ENCODE results near the gene SHE. TPM values are rescaled to one million over a fixed set of nuclear protein-coding genes. Genes with fewer than 3 reads are reported as not detected.
"Not testable (repeated sequence)": the region's sequence is repeated elsewhere in the genome, so short reads cannot be mapped to it uniquely, and the experiment has no call there.

Gene SHE
- total and polyA plus RNA-seq, 4 donors = 3.1 to 7.5 (median 4.7) TPM

GRCh38 chr1:154488922-154489321 lies 13.3 kb downstream of the SHE start:
- Histone ChIP-seq H3K4me1 (ENCODE audit: control insufficient read depth in 4 of 4, insufficient read depth in 4 of 4, low read length in 3 of 4) (peaks cover 8 to 19% (median 11%) of the 10 kb centered on the region in 4 donors), H3K27ac (ENCODE audit: low read depth in 1 of 2, low read length in 2 of 2) (no peak overlapping the region), H3K9ac (ENCODE audit: low read depth in 1 of 2, low read length in 2 of 2) (no peak overlapping the region), H3K9me3 (ENCODE audit: control insufficient read depth in 4 of 4, low read length in 3 of 4) (no peaks in the 10 kb centered on the region), H3K27me3 (ENCODE audit: control insufficient read depth in 4 of 4, insufficient read depth in 4 of 4, low read length in 3 of 4) (no peaks in the 10 kb centered on the region), H3K36me3 (ENCODE audit: control insufficient read depth in 4 of 4, insufficient read depth in 3 of 4, low read depth in 1 of 4, low read length in 3 of 4) (no peaks in the 10 kb centered on the region), H3K4me3 (ENCODE audit: low read depth in 1 of 3, low read length in 3 of 3) (no peak overlapping the region)
- TF ChIP-seq HNF4A (conservative IDR thresholded peaks at IDR 0.05) (no peak), CTCF (IDR thresholded peaks at IDR 0.05; ENCODE audit: low read depth, low read length, missing input control) (no peak), RAD21 (IDR thresholded peaks at IDR 0.05) (no peak), RXRA (IDR thresholded peaks at IDR 0.05) (no peak), NR2F2 (IDR thresholded peaks at IDR 0.05) (no peak), ZBTB33 (IDR thresholded peaks at IDR 0.05) (no peak), EGR1 (IDR thresholded peaks at IDR 0.05; ENCODE audit: low read depth in 2 of 2) (no peak), SP1 (IDR thresholded peaks at IDR 0.05) (no peak)
- TF ChIP-seq, protein P1, sequence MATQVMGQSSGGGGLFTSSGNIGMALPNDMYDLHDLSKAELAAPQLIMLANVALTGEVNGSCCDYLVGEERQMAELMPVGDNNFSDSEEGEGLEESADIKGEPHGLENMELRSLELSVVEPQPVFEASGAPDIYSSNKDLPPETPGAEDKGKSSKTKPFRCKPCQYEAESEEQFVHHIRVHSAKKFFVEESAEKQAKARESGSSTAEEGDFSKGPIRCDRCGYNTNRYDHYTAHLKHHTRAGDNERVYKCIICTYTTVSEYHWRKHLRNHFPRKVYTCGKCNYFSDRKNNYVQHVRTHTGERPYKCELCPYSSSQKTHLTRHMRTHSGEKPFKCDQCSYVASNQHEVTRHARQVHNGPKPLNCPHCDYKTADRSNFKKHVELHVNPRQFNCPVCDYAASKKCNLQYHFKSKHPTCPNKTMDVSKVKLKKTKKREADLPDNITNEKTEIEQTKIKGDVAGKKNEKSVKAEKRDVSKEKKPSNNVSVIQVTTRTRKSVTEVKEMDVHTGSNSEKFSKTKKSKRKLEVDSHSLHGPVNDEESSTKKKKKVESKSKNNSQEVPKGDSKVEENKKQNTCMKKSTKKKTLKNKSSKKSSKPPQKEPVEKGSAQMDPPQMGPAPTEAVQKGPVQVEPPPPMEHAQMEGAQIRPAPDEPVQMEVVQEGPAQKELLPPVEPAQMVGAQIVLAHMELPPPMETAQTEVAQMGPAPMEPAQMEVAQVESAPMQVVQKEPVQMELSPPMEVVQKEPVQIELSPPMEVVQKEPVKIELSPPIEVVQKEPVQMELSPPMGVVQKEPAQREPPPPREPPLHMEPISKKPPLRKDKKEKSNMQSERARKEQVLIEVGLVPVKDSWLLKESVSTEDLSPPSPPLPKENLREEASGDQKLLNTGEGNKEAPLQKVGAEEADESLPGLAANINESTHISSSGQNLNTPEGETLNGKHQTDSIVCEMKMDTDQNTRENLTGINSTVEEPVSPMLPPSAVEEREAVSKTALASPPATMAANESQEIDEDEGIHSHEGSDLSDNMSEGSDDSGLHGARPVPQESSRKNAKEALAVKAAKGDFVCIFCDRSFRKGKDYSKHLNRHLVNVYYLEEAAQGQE (IDR thresholded peaks at IDR 0.05) = no peak
- WGBS = 84% methylated on average over 20 of the region's 20 CpGs
- no peak for DNase-seq (ENCODE audit: low spot score)

DNA sequence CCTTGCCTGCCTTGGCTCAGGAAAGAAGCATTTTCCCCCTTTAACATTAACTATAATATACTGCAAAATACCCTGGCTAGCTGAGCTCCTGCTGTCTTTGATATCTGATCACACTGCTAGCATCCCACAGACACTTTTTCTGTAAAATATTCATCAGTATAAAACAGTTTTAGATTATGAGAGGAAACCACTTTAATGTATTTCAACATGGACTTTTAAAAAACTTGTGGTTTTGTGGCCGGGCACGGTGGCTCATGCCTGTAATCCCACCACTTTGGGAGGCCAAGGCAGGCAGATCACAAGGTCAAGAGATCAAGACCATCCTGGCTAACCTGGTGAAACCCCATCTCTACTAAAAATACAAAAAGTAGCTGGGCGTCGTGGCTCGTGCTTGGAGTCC lies 15.5 kb downstream of the SHE start:
- H3K9me3 ChIP-seq (ENCODE audit: control insufficient read depth in 4 of 4, low read length in 3 of 4); H3K27ac ChIP-seq (ENCODE audit: low read depth in 1 of 2, low read length in 2 of 2); H3K36me3 ChIP-seq (ENCODE audit: control insufficient read depth in 4 of 4, insufficient read depth in 3 of 4, low read depth in 1 of 4, low read length in 3 of 4); DNase-seq (ENCODE audit: low spot score); H3K27me3 ChIP-seq (ENCODE audit: control insufficient read depth in 4 of 4, insufficient read depth in 4 of 4, low read length in 3 of 4); H3K4me3 ChIP-seq (ENCODE audit: low read depth in 1 of 3, low read length in 3 of 3); H3K9ac ChIP-seq (ENCODE audit: low read depth in 1 of 2, low read length in 2 of 2): not testable (repeated sequence)
- peaks cover 8 to 12% (median 10%) of the 10 kb centered on the region in 4 donors for H3K4me1 ChIP-seq (ENCODE audit: control insufficient read depth in 4 of 4, insufficient read depth in 4 of 4, low read length in 3 of 4)
- WGBS = 70% methylated on average over 5 of the region's 5 CpGs

GRCh38 chr1:154485910-154486496 lies 16.2 kb downstream of the SHE start:
- peaks cover 8 to 12% (median 10%) of the 10 kb centered on the region in 4 donors for H3K4me1 ChIP-seq (ENCODE audit: control insufficient read depth in 4 of 4, insufficient read depth in 4 of 4, low read length in 3 of 4)
- WGBS = 41% methylated on average over 7 of the region's 7 CpGs
- DNase-seq (ENCODE audit: low spot score) = no peak
- H3K4me3 ChIP-seq (ENCODE audit: low read depth in 1 of 3, low read length in 3 of 3) = no peak overlapping the region
- H3K27me3 ChIP-seq (ENCODE audit: control insufficient read depth in 4 of 4, insufficient read depth in 4 of 4, low read length in 3 of 4) = no peaks in the 10 kb centered on the region
- no peak overlapping the region for H3K9ac ChIP-seq (ENCODE audit: low read depth in 1 of 2, low read length in 2 of 2)
- H3K9me3 ChIP-seq (ENCODE audit: control insufficient read depth in 4 of 4, low read length in 3 of 4) = no peaks in the 10 kb centered on the region
- no peaks in the 10 kb centered on the region for H3K36me3 ChIP-seq (ENCODE audit: control insufficient read depth in 4 of 4, insufficient read depth in 3 of 4, low read depth in 1 of 4, low read length in 3 of 4)
- H3K27ac ChIP-seq (ENCODE audit: low read depth in 1 of 2, low read length in 2 of 2) = no peak overlapping the region
- no peak for TF ChIP-seq EGR1 (IDR thresholded peaks at IDR 0.05; ENCODE audit: low read depth in 2 of 2)
- no peak for TF ChIP-seq FOXA2 (IDR thresholded peaks at IDR 0.05)
- no peak for TF ChIP-seq GABPA (IDR thresholded peaks at IDR 0.05 in 1 of 2, conservative IDR thresholded peaks at IDR 0.05 in 1 of 2)
- no peak for TF ChIP-seq SP1 (IDR thresholded peaks at IDR 0.05)
- TF ChIP-seq JUND (IDR thresholded peaks at IDR 0.05) = no peak
- no peak for TF ChIP-seq ZBTB33 (IDR thresholded peaks at IDR 0.05)
- TF ChIP-seq RXRA (IDR thresholded peaks at IDR 0.05) = peak in 1 of 2 donors; percentile 34
- peak; percentile 18 for TF ChIP-seq HNF4G (IDR thresholded peaks at IDR 0.05)
- TF ChIP-seq, protein P1 (IDR thresholded peaks at IDR 0.05) = no peak

Data from liver (tissue), 9 donors.